Adrenal gland (tissue), 12 donors: ENCODE measurements around the gene S100A4. TPM values are rescaled to one million over a fixed set of nuclear protein-coding genes. Genes with fewer than 3 reads are reported as not detected.

Experiments used
- DNase-seq, 7 donors: peaks; one replicate each; pipeline ENCODE4 v3.0.0-alpha.2; 2019 to 2020
- H3K27ac ChIP-seq, 5 donors: fragments of 200-600 bp; sonication (generic) in 4 of 5; 1 replicate in 3 of 5; 2 replicates in 2 of 5; pipeline versions ENCODE4 v1.5.1 to v1.8.0; 2016 to 2020; ENCODE audit warnings: mild to moderate bottlenecking in 1 of 5
- H3K27me3 ChIP-seq: fragments of 200-600 bp; 2 replicates; pipeline ENCODE4 v1.8.0; 2021
- H3K36me3 ChIP-seq, 2 donors: fragments of 200-600 bp; replicated peaks in 1 of 2; 1 replicate in 1 of 2; 2 replicates in 1 of 2; pipeline versions ENCODE4 v1.5.1 to v1.8.0; 2018 to 2022
- H3K4me1 ChIP-seq, 2 donors: fragments of 200-600 bp; replicated peaks in 1 of 2; 1 replicate in 1 of 2; 2 replicates in 1 of 2; pipeline versions ENCODE4 v1.5.1 to v1.8.0; 2018 to 2021
- H3K4me3 ChIP-seq, 4 donors: fragments of 200-600 bp; sonication (generic) in 3 of 4; one replicate each; pipeline ENCODE4 v1.5.1; 2016 to 2018
- H3K9me3 ChIP-seq, 3 donors: fragments of 200-600 bp; sonication (generic) in 1 of 3; replicated peaks in 1 of 3; 1 replicate in 2 of 3; 2 replicates in 1 of 3; pipeline versions ENCODE4 v1.5.1 to v1.8.0; 2016 to 2021
- CTCF ChIP-seq, 6 experiments: fragments of 450-650 bp in 4 of 6; fragments of 200-600 bp in 2 of 6; sonication (generic) in 1 of 6; IDR thresholded peaks; 1 replicate in 5 of 6; 2 replicates in 1 of 6; pipeline versions ENCODE4 v1.5.1 to v1.8.0; 2016 to 2021; ENCODE audit warnings: antibody characterized with exemption in 6 of 6, mild to moderate bottlenecking in 2 of 6, moderate library complexity in 1 of 6
- POLR2A ChIP-seq, 2 donors: fragments of 450-650 bp; IDR thresholded peaks; one replicate each; pipeline ENCODE4 v1.6.1; 2017; ENCODE audit warnings: antibody characterized with exemption in 2 of 2, mild to moderate bottlenecking in 2 of 2, moderate library complexity in 1 of 2
- WGBS, 4 donors: extraction: QIAGEN DNeasy Blood & Tissue Kit in 2 of 4; methylation state at CpG; one replicate each; pipeline versions ENCODE4 v1.1.5 to v1.1.7; 2013 to 2017; 5-methylcytosine and 5-hydroxymethylcytosine counted together
- intact Hi-C, 2 donors: fragments of 100-400 bp; cut with DNase I; formaldehyde crosslinking; loops; one replicate each; pipeline versions ENCODE4 v1.14.1 to v1.15.0; 2022 to 2023
- polyA plus RNA-seq, 3 donors: library from polyadenylated mRNA; stranded (reverse); fragments of 200-250 nt in 2 of 3; fragments of 350-450 nt in 1 of 3; fragmentation: Illumina TruSeq in 1 of 3; extraction: RNeasy Lipid Tissue Mini Kit (QIAGEN cat#74804) in 1 of 3; gene quantifications; one replicate each; pipeline ENCODE4 v1.2.3, GENCODE V29; 2013 to 2014
- total RNA-seq, 9 donors: library from RNA; depleted of rRNA in 4 of 9; stranded (reverse); fragments of >200 nt in 4 of 9; fragments of 120-200 nt in 1 of 9; fragmentation: NEBNext Ultra II Directional in 1 of 9; extraction: Animal tissue kit (Norgen Biotek cat#: 25700) in 1 of 9; gene quantifications; one replicate each; pipeline versions ENCODE4 v1.1.0 to v1.2.4, GENCODE V29; 2013 to 2023
- donor health status: healthy with polysubstance abuse.
- donor health status: Bipolar disorder and iron deficiency.
- donor health status: DM: yes; HTN: yes; CAD: no.
- donor health status: DM: no; HTN: no; CAD: no.
- donor health status: DM: no; HTN: no; CAD: no.
- donor health status: DM: yes; HTN: yes; CAD: no.

The S100A4 gene
- total and polyA plus RNA-seq, 12 donors = 7.9 to 742 (median 99.9) TPM

DNA sequence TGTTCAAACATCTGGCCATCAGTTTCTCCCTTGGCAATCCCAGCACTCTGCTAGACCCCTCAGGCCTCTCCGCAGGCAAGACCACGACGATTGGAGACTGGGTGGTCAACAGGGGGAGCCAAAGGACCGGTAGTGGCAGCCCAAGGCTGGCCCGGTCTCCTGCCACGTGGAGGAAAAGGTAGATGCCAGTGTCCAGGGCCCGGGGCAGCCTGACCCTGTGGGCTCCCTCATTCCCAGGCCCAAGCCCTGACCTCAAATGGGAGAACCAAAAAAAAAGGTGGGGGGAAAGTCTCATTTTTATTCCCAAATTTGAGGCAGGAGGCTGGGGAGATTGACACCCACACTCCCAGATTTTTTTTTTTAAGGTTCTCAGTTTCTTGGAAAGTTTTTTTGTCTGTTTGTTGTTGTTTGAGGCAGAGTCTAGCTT lies 34.6 kb downstream of the S100A4 start:
- peaks cover 15 to 18% of the 10 kb centered on the region in 2 donors for H3K4me1 ChIP-seq
- peak; percentile 81 to 90 (median 86) for DNase-seq
- TF ChIP-seq POLR2A (IDR thresholded peaks at IDR 0.05) = no peak
- peak; percentile 76 to 96 (median 93) for TF ChIP-seq CTCF (IDR thresholded peaks at IDR 0.05)
- no peak overlapping the region for H3K4me3 ChIP-seq
- peak overlapping the region in 1 of 5 donors; percentile 8 for H3K27ac ChIP-seq
- WGBS, 4 donors = 0 to 1% (median 0%) methylated on average over 1 to 7 of the region's 7 CpGs
- no peaks in the 10 kb centered on the region for H3K27me3 ChIP-seq
- no peaks in the 10 kb centered on the region for H3K9me3 ChIP-seq
- no peaks in the 10 kb centered on the region for H3K36me3 ChIP-seq
- intact Hi-C loops = loop anchor here (5.0 to 10.0 kb wide), 3 partner anchors 41 to 254 kb away; partner anchors contain the start of gene S100A2 (in 1 of the 2)

DNA sequence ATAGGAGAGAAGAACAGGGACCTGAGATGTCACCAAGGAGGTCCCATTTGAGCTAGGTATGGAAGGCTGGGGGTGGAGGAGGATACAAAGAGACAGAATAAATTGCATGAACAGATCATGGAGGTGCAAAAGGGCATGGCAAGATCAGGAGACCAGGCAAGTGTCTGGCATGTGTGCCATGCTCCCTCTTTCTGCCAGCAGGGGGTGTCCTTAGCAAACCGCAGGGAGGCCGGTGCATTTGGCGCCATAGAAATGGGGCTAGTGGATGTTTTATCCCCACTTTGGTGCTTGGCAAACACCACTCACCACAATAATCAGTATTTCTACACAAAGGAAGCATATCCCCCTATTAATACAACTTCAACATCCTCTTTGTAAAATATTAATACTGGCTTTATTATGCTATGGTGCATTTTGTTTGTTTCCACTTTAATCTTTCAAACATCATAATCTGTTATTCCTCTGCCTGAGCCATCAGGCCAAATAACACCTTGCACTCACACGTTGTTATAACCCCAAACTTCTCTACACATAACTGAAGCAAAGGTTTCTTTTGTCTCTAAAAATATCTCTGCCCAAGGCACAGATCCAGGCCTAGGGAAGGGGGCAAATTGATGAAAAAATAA lies 35.8 kb downstream of the S100A4 start:
- DNase-seq = peak in 5 of 7 donors; percentile 50 to 73 (median 51)
- Histone ChIP-seq H3K4me1 (peaks cover 15 to 21% of the 10 kb centered on the region in 2 donors), H3K36me3 (no peaks in the 10 kb centered on the region), H3K27me3 (no peaks in the 10 kb centered on the region), H3K4me3 (no peak overlapping the region), H3K27ac (no peak overlapping the region), H3K9me3 (no peaks in the 10 kb centered on the region)
- intact Hi-C loops = loop anchor here (2.0 to 10.0 kb wide), 4 partner anchors 42 to 255 kb away; partner anchors contain the start of gene S100A2 (in 1 of the 2)
- TF ChIP-seq CTCF (IDR thresholded peaks at IDR 0.05) (peak; percentile 32 to 55 (median 49)), POLR2A (IDR thresholded peaks at IDR 0.05) (no peak)
- 65 to 78% (median 71%) methylated on average over 4 of the region's 4 CpGs for WGBS, 4 donors

- H3K27ac ChIP-seq = no peak overlapping the region
- TF ChIP-seq CTCF (IDR thresholded peaks at IDR 0.05) = no peak
- TF ChIP-seq POLR2A (IDR thresholded peaks at IDR 0.05) = no peak
- H3K27me3 ChIP-seq = no peaks in the 10 kb centered on the region
- no peaks in the 10 kb centered on the region for H3K36me3 ChIP-seq
- H3K9me3 ChIP-seq = no peaks in the 10 kb centered on the region
- peak in 1 of 7 donors; percentile 45 for DNase-seq
- 87 to 96% (median 90%) methylated on average over 3 of the region's 3 CpGs for WGBS, 4 donors
- H3K4me1 ChIP-seq = peaks cover 15 to 21% of the 10 kb centered on the region in 2 donors
- intact Hi-C loops = loop anchor here in 1 of 2 donors (2.0 kb wide), 1 partner anchor 60 kb away; no protein-coding TSS in a partner anchor
- H3K4me3 ChIP-seq = no peak overlapping the region
Observed at GRCh38 chr1:153509036-153509435, 36.6 kb downstream of the S100A4 start.

DNA sequence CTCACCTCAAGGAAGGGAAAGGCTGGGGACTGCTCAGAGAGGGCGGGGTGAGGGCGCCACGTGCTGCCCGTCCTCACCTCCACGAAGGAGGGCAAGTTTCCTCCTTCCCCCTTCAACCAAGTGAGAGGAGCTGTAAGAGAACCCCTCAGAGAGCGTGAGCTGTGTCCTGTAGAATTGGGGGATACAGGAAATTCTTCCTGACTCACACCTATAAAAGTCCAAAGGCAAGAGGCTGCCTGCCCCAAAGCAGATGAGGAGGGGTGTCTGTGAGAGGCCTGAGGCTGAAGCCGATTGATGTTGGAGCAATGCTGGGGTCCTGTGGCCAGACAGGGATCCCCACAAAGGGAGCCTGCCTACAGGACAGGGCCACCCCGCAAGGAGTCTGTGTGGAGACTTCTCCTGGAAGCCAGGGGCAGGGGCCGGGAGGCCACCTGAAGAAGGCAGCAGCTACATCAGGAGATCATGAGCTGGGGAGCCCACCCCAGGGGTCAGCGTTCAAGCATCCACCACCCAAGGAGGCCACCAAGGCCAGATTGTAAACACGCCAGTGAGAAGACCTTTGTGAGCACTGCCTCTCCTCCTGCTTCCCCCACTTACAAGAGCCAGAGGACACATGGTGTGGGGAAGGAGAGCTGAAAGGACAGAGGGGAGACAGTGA lies 37.6 kb downstream of the S100A4 start:
- peaks cover 15 to 21% of the 10 kb centered on the region in 2 donors for H3K4me1 ChIP-seq
- H3K36me3 ChIP-seq = no peaks in the 10 kb centered on the region
- 88 to 92% (median 90%) methylated on average over 10 to 11 of the region's 11 CpGs for WGBS, 4 donors
- H3K4me3 ChIP-seq = no peak overlapping the region
- no peaks in the 10 kb centered on the region for H3K9me3 ChIP-seq
- TF ChIP-seq POLR2A (IDR thresholded peaks at IDR 0.05) (no peak), CTCF (IDR thresholded peaks at IDR 0.05) (no peak)
- H3K27me3 ChIP-seq = no peaks in the 10 kb centered on the region
- H3K27ac ChIP-seq = peak overlapping the region in 3 of 5 donors; percentile 74 to 96 (median 91)
- peak in 1 of 7 donors; percentile 50 for DNase-seq
- intact Hi-C loops = loop anchor here in 1 of 2 donors (2.0 kb wide), 1 partner anchor 61 kb away; no protein-coding TSS in a partner anchor
